A673 (cell line): Measurements from ENCODE around the gene NCAPG. TPM values are rescaled to one million over a fixed set of nuclear protein-coding genes. Genes with fewer than 3 reads are reported as not detected.

Experiments
- BruUV-seq: library from RNA; stranded (reverse); fragments of 400-500 nt; replicated peaks from 2 replicates; lab custom pipeline; 2021; lab: Mats Ljungman, UMichigan
- CTCF ChIA-PET: fragments of 300-600 bp; sonication (Branson Sonifier 250); formaldehyde crosslinking; loops from one replicate; lab custom pipeline; 2022; ENCODE audit warnings: antibody characterized with exemption; lab: Charles Lee
- POLR2A ChIA-PET: fragments of 300-600 bp; sonication (Branson Sonifier 250); formaldehyde crosslinking; loops from one replicate; lab custom pipeline; 2022; ENCODE audit warnings: antibody characterized with exemption; ENCODE audit not compliant: low non-redundant PET; lab: Charles Lee
- DNase-seq: peaks from one replicate; pipeline ENCODE4 v3.0.0-alpha.2; 2015; ENCODE audit warnings: low spot score
- H3K27ac ChIP-seq: fragments of 200-600 bp; sonication (generic); 2 replicates; pipeline ENCODE4 v1.5.1; 2016; ENCODE audit warnings: mixed run types, low read depth, mild to moderate bottlenecking, mixed read lengths, antibody characterized with exemption, low read length; ENCODE audit not compliant: poor library complexity, severe bottlenecking
- H3K27me3 ChIP-seq: fragments of 200-600 bp; sonication (generic); replicated peaks from 2 replicates; pipeline ENCODE4 v1.6.1; 2017; ENCODE audit warnings: mixed run types, low read depth, mild to moderate bottlenecking, mixed read lengths, antibody characterized with exemption, low read length; ENCODE audit not compliant: insufficient read depth, poor library complexity
- H3K36me3 ChIP-seq: fragments of 200-600 bp; sonication (generic); 2 replicates; pipeline ENCODE4 v1.6.1; 2016; ENCODE audit warnings: mixed run types, mild to moderate bottlenecking, mixed read lengths, antibody characterized with exemption, low read length; ENCODE audit not compliant: insufficient read depth, poor library complexity, severe bottlenecking
- H3K4me1 ChIP-seq: fragments of 200-600 bp; sonication (generic); 2 replicates; pipeline ENCODE4 v1.6.1; 2017; ENCODE audit warnings: mixed run types, mild to moderate bottlenecking, mixed read lengths, antibody characterized with exemption, low read length; ENCODE audit not compliant: insufficient read depth, poor library complexity, severe bottlenecking
- H3K4me3 ChIP-seq: fragments of 200-600 bp; sonication (generic); 2 replicates; pipeline ENCODE4 v1.5.1; 2016; ENCODE audit warnings: low read depth, mixed run types, mild to moderate bottlenecking, mixed read lengths, low read length; ENCODE audit not compliant: poor library complexity, severe bottlenecking
- H3K9me3 ChIP-seq: fragments of 200-600 bp; sonication (generic); 2 replicates; pipeline ENCODE4 v1.6.1; 2016; ENCODE audit warnings: mixed run types, low read depth, mild to moderate bottlenecking, mixed read lengths, antibody characterized with exemption, low read length; ENCODE audit not compliant: poor library complexity, severe bottlenecking
- CTCF ChIP-seq: fragments of 300-800, 200-600 bp; sonication (generic); conservative IDR thresholded peaks from 2 replicates; pipeline ENCODE4 v1.5.1; 2017; ENCODE audit warnings: low read depth, mild to moderate bottlenecking, antibody characterized with exemption, low read length, moderate library complexity, mixed read lengths
- EZH2 ChIP-seq: fragments of 200-600 bp; sonication (generic); IDR thresholded peaks from 2 replicates; pipeline ENCODE4 v1.6.1; 2017; ENCODE audit warnings: borderline replicate concordance, low read depth, mild to moderate bottlenecking, mixed read lengths, antibody characterized with exemption, low read length; ENCODE audit not compliant: poor library complexity, severe bottlenecking
- intact Hi-C: fragments of 100-400 bp; cut with micrococcal nuclease; formaldehyde crosslinking; loops from one replicate; pipeline ENCODE4 v1.10.0; 2022; ENCODE audit not compliant: unreplicated experiment
- total RNA-seq: library from RNA; stranded (reverse); gene quantifications from 2 replicates; pipeline ENCODE4 v1.2.3, GENCODE V29; 2021

NCAPG gene
- total RNA-seq, 1 experiment from 2014 or later = 105 TPM

GRCh38 chr4:17811078-17811603 lies 362 bp downstream of the NCAPG start:
- Histone ChIP-seq H3K27me3 (no peaks in the 10 kb centered on the region), H3K4me3 (peak overlapping the region; percentile 72), H3K9me3 (no peaks in the 10 kb centered on the region), H3K4me1 (peaks cover 23% of the 10 kb centered on the region), H3K36me3 (peaks cover 42% of the 10 kb centered on the region), H3K27ac (peak overlapping the region; percentile 94)
- intact Hi-C loops = loop anchor here (5.0 kb wide), 2 partner anchors 211 to 556 kb away; partner anchors contain the start of gene LCORL
- ChIA-PET CTCF (no interaction called here), POLR2A (interaction anchor here (1.0 kb wide), 1 partner anchor 13 kb away, joined by 3 read pairs; no protein-coding TSS in a partner anchor)
- DNase-seq = no peak
- TF ChIP-seq EZH2 = no peak
- BruUV-seq = no TSS peak

- intact Hi-C loops = loop anchor here (5.0 kb wide), 2 partner anchors 210 to 555 kb away; partner anchors contain the start of gene LCORL
- H3K9me3 ChIP-seq = no peaks in the 10 kb centered on the region
- H3K4me3 ChIP-seq = peak overlapping the region; percentile 72
- peak overlapping the region; percentile 94 for H3K27ac ChIP-seq
- peak; percentile 15 for DNase-seq
- ChIA-PET POLR2A (no interaction called here), CTCF (no interaction called here)
- TF ChIP-seq EZH2 = no peak
- TF ChIP-seq CTCF = no peak
- H3K27me3 ChIP-seq = no peaks in the 10 kb centered on the region
- no TSS peak for BruUV-seq
- peaks cover 51% of the 10 kb centered on the region for H3K36me3 ChIP-seq
- peaks cover 20% of the 10 kb centered on the region for H3K4me1 ChIP-seq
Observed at GRCh38 chr4:17812125-17812524, 1.3 kb downstream of the NCAPG start.

GRCh38 chr4:17812801-17813200 lies 2.0 kb downstream of the NCAPG start:
- intact Hi-C loops = loop anchor here (5.0 kb wide), 2 partner anchors 210 to 554 kb away; partner anchors contain the start of gene LCORL
- ChIA-PET POLR2A (no interaction called here), CTCF (no interaction called here)
- TF ChIP-seq CTCF = no peak
- TF ChIP-seq EZH2 = no peak
- H3K27ac ChIP-seq = peak overlapping the region; percentile 94
- no peak for DNase-seq
- H3K9me3 ChIP-seq = no peaks in the 10 kb centered on the region
- H3K4me1 ChIP-seq = peaks cover 16% of the 10 kb centered on the region
- H3K27me3 ChIP-seq = no peaks in the 10 kb centered on the region
- H3K4me3 ChIP-seq = peak overlapping the region; percentile 72
- no TSS peak for BruUV-seq
- H3K36me3 ChIP-seq = peaks cover 55% of the 10 kb centered on the region

GRCh38 chr4:17814140-17814539 lies 3.4 kb downstream of the NCAPG start:
- peaks cover 16% of the 10 kb centered on the region for H3K4me1 ChIP-seq
- CTCF ChIA-PET = no interaction called here
- no peak for DNase-seq
- H3K36me3 ChIP-seq = peaks cover 63% of the 10 kb centered on the region
- peak overlapping the region; percentile 7 for H3K4me3 ChIP-seq
- intact Hi-C loops = loop anchor here (5.0 kb wide), 2 partner anchors 208 to 553 kb away; partner anchors contain the start of gene LCORL
- no peaks in the 10 kb centered on the region for H3K27me3 ChIP-seq
- no peaks in the 10 kb centered on the region for H3K9me3 ChIP-seq
- POLR2A ChIA-PET = interaction anchor here (0.7 kb wide), 1 partner anchor 615 kb away, joined by 4 read pairs; no protein-coding TSS in a partner anchor
- TF ChIP-seq EZH2 (no peak), CTCF (no peak)
- no TSS peak for BruUV-seq
- peak overlapping the region; percentile 41 for H3K27ac ChIP-seq
